ENCODE measurements around the gene CBX3. TPM values are rescaled to one million over a fixed set of nuclear protein-coding genes. Genes with fewer than 3 reads are reported as not detected.

The CBX3 gene
- total RNA-seq, 1 donor from 2014 or later: 360 TPM

DNA sequence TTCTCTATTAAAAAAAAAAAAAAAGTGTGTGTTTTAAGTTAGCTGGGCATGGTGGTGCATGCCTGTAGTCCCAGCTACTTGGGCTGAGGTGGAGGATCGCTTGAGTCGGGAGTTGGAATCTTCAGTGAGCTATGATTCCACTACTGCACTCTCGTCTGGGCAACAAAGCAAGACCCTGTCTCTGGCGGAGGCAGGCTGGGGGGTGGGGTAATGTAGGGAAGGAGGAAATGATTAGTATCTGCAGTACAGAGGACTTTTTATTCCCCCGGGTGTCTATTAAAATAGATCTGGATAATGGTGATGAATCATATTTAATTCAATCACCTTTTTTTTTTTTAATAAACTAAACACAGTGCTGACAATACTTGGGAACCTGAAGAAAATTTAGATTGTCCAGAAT lies 6.5 kb downstream of the CBX3 start:
- Histone ChIP-seq H3K9ac (no peak overlapping the region), H3K4me3 (no peak overlapping the region), H4K20me1 (ENCODE audit: low read depth) (peaks cover 84% of the 10 kb centered on the region), H3F3A (ENCODE audit: low read depth) (peaks cover 26% of the 10 kb centered on the region), H2AFZ (replicated peaks) (no peak overlapping the region), H3K36me3 (peaks cover 53% of the 10 kb centered on the region), H3K4me2 (no peak overlapping the region), H3K79me2 (ENCODE audit: low read depth) (peaks cover 95% of the 10 kb centered on the region), H3K27me3 (no peaks in the 10 kb centered on the region), H3K4me1 (peaks cover 31% of the 10 kb centered on the region), H3K27ac (no peak overlapping the region), H3K9me3 (ENCODE audit: low read depth) (no peaks in the 10 kb centered on the region)
- Mint-ChIP-seq H3K27ac (no peak overlapping the region), H3K36me3 (peaks cover 50% of the 10 kb centered on the region), H3K4me1 (peaks cover 30% of the 10 kb centered on the region), H3K9me3 (no peaks in the 10 kb centered on the region), H3K4me3 (no peak overlapping the region), H3K27me3 (ENCODE audit: insufficient read depth, low read depth) (no peaks in the 10 kb centered on the region)
- no peak for TF ChIP-seq EZH2phosphoT487 (IDR thresholded peaks at IDR 0.05)
- TF ChIP-seq, protein P1, sequence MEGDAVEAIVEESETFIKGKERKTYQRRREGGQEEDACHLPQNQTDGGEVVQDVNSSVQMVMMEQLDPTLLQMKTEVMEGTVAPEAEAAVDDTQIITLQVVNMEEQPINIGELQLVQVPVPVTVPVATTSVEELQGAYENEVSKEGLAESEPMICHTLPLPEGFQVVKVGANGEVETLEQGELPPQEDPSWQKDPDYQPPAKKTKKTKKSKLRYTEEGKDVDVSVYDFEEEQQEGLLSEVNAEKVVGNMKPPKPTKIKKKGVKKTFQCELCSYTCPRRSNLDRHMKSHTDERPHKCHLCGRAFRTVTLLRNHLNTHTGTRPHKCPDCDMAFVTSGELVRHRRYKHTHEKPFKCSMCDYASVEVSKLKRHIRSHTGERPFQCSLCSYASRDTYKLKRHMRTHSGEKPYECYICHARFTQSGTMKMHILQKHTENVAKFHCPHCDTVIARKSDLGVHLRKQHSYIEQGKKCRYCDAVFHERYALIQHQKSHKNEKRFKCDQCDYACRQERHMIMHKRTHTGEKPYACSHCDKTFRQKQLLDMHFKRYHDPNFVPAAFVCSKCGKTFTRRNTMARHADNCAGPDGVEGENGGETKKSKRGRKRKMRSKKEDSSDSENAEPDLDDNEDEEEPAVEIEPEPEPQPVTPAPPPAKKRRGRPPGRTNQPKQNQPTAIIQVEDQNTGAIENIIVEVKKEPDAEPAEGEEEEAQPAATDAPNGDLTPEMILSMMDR (IDR thresholded peaks at IDR 0.05): no peak
- TF ChIP-seq EZH2 (IDR thresholded peaks at IDR 0.05): no peak
- DNase-seq (ENCODE audit: low spot score): no peak

DNA sequence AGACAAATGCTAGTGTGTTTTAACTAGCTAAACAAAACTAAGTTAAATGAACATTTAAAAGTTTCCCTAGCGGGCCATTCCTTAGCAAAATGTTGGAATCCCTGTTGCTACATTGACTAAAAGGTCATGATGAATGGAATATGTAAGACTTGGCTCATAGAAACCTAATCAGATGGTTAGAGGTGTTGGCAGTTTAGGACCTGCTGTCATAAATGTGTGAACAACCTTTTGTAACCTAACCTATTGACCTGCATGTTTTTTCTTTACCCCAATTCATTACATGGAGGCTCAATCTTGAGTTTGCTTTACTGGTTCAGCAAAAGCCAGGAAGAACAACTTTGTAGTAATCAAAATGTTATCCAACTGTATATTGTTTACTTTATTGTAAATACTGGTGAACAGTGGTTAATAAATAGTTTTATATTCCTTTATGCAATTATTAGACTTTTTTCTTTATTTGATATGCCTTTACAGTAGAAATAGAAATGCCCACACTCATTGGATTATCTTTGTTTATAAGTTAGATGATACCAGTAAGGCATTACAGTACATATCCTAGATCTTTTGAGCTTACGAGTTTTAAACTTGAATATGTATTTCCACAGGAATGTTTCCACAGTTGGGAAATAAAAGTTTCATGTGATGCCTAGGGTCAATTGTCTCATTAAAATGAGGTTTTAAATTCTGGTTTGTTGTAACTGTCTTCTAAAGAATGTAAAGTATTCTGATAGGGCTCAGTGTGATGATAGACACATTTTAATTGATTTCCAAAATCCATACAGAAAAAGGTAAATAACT lies 11.6 kb downstream of the CBX3 start:
- H3K36me3 Mint-ChIP-seq: peaks cover 32% of the 10 kb centered on the region
- H3K27me3 Mint-ChIP-seq (ENCODE audit: insufficient read depth, low read depth): no peaks in the 10 kb centered on the region
- H3K27me3 ChIP-seq: no peaks in the 10 kb centered on the region
- no peak overlapping the region for H3K4me3 Mint-ChIP-seq
- H3K9ac ChIP-seq: no peak overlapping the region
- H3K79me2 ChIP-seq (ENCODE audit: low read depth): peaks cover 44% of the 10 kb centered on the region
- peaks cover 34% of the 10 kb centered on the region for H3K36me3 ChIP-seq
- H3K27ac Mint-ChIP-seq: no peak overlapping the region
- no peak overlapping the region for H3K4me2 ChIP-seq
- no peak for TF ChIP-seq EZH2phosphoT487 (IDR thresholded peaks at IDR 0.05)
- TF ChIP-seq EZH2 (IDR thresholded peaks at IDR 0.05): no peak
- TF ChIP-seq, protein P1 (IDR thresholded peaks at IDR 0.05): no peak
- no peak overlapping the region for H2AFZ ChIP-seq (replicated peaks)
- H3K4me1 Mint-ChIP-seq: peaks cover 6% of the 10 kb centered on the region
- no peak overlapping the region for H3K27ac ChIP-seq
- H3K4me3 ChIP-seq: no peak overlapping the region
- no peak for DNase-seq (ENCODE audit: low spot score)
- peaks cover 34% of the 10 kb centered on the region for H4K20me1 ChIP-seq (ENCODE audit: low read depth)
- no peaks in the 10 kb centered on the region for H3K9me3 ChIP-seq (ENCODE audit: low read depth)
- H3K9me3 Mint-ChIP-seq: no peaks in the 10 kb centered on the region
- peaks cover 44% of the 10 kb centered on the region for H3F3A ChIP-seq (ENCODE audit: low read depth)
- no peaks in the 10 kb centered on the region for H3K4me1 ChIP-seq

DNA sequence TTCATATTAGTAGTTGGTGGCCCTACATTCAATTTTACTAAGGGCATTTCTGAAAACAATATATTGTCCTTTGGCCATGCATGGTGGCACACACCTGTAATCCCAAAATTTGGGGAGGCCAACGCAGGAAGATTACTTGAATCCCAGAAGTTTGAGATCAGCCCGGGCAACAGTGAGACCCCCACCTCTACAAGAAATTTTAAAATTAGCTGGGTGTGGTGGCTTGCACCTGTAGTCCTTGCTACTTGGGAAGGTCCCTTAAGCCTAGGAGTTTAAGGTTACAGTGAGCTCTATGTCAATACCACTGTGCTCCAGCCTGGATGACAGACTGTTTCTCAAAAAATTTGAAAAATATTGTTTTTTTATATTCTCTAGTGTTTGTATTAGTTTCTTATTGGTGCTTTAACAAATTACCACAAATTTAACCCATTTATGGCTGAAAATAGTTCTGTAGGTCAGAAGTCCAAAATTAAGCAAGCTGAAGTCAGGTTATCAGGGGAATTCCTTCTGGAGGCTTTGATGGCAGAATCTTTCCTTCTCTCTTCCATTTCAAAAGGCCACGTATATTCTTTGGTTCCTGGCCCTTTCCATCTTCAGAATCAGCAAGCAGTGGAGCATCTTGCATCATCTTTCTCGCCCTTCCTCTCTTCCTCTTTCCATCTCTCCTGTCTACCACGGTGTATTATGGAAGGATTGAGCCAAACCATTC lies 12.4 kb downstream of the CBX3 start:
- Histone ChIP-seq H3K36me3 (peaks cover 30% of the 10 kb centered on the region), H3K9ac (no peak overlapping the region), H3K4me2 (no peak overlapping the region), H3F3A (ENCODE audit: low read depth) (peaks cover 44% of the 10 kb centered on the region), H3K9me3 (ENCODE audit: low read depth) (no peaks in the 10 kb centered on the region), H3K79me2 (ENCODE audit: low read depth) (peaks cover 36% of the 10 kb centered on the region), H3K27me3 (no peaks in the 10 kb centered on the region), H3K4me1 (no peaks in the 10 kb centered on the region), H3K27ac (peak overlapping the region; percentile 66), H3K4me3 (no peak overlapping the region), H4K20me1 (ENCODE audit: low read depth) (peaks cover 28% of the 10 kb centered on the region), H2AFZ (replicated peaks) (no peak overlapping the region)
- TF ChIP-seq EZH2 (IDR thresholded peaks at IDR 0.05): no peak
- TF ChIP-seq, protein P1 (IDR thresholded peaks at IDR 0.05): no peak
- no peak for TF ChIP-seq EZH2phosphoT487 (IDR thresholded peaks at IDR 0.05)
- Mint-ChIP-seq H3K36me3 (peaks cover 31% of the 10 kb centered on the region), H3K27me3 (ENCODE audit: insufficient read depth, low read depth) (no peaks in the 10 kb centered on the region), H3K4me3 (no peak overlapping the region), H3K27ac (no peak overlapping the region), H3K9me3 (no peaks in the 10 kb centered on the region), H3K4me1 (peaks cover 6% of the 10 kb centered on the region)
- no peak for DNase-seq (ENCODE audit: low spot score)

All from neural progenitor cell (in vitro differentiated cells).